ENCODE results near the gene SKIDA1.

GRCh38 chr10:21500578-21500910, 24.9 kb downstream of the SKIDA1 start:
- TF ChIP-seq REST (IDR thresholded peaks at IDR 0.05; ENCODE audit: insufficient read depth in 1 of 2, low read depth in 2 of 2, low read length in 2 of 2) (no peak), SIN3A (IDR thresholded peaks at IDR 0.05; ENCODE audit: borderline replicate concordance, insufficient read depth, low read length) (no peak), POLR2AphosphoS5 (IDR thresholded peaks at IDR 0.05; ENCODE audit: low read depth, low read length) (no peak)

Data from PFSK-1 (cell line).